Measurements from ENCODE around the gene RNF135.
A peak's percentile ranks its signal among the peaks of the same experiment; 100 is the strongest.
"Not testable (repeated sequence)": the region's sequence is repeated elsewhere in the genome, so short reads cannot be mapped to it uniquely, and the experiment has no call there.

RNF135 gene

GRCh38 chr17:30956764-30957374, 14.0 kb upstream of the RNF135 start:
- peak; percentile 54 for DNase-seq (ENCODE audit: low read depth)

GRCh38 chr17:30957741-30958140, 13.1 kb upstream of the RNF135 start:
- no peak for DNase-seq (ENCODE audit: low read depth)

GRCh38 chr17:30958187-30958586, 12.7 kb upstream of the RNF135 start:
- peak; percentile 22 for DNase-seq (ENCODE audit: low read depth)

- peak; percentile 57 for DNase-seq (ENCODE audit: low read depth)
Observed at GRCh38 chr17:30961209-30962188, 9.3 kb upstream of the RNF135 start.

GRCh38 chr17:30964312-30964711, 6.5 kb upstream of the RNF135 start:
- DNase-seq (ENCODE audit: low read depth), result not testable (repeated sequence)

GRCh38 chr17:30964876-30965275, 6.0 kb upstream of the RNF135 start:
- peak; percentile 55 for DNase-seq (ENCODE audit: low read depth)

- no peak for DNase-seq (ENCODE audit: low read depth)
Observed at GRCh38 chr17:30965686-30966085, 5.2 kb upstream of the RNF135 start.

- not testable (repeated sequence) for DNase-seq (ENCODE audit: low read depth)
Observed at GRCh38 chr17:30967911-30968310, 2.9 kb upstream of the RNF135 start.

- no peak for DNase-seq (ENCODE audit: low read depth)
Observed at GRCh38 chr17:30969989-30970830, 629 bp upstream of the RNF135 start.

GRCh38 chr17:30975042-30975820, 4.4 kb downstream of the RNF135 start:
- DNase-seq (ENCODE audit: low read depth), result no peak

- not testable (repeated sequence) for DNase-seq (ENCODE audit: low read depth)
Observed at GRCh38 chr17:30979919-30980318, 9.1 kb downstream of the RNF135 start.

- no peak for DNase-seq (ENCODE audit: low read depth)
Observed at GRCh38 chr17:30981531-30982519, 11.0 kb downstream of the RNF135 start.

- no peak for DNase-seq (ENCODE audit: low read depth)
Observed at GRCh38 chr17:30982855-30983254, 12.0 kb downstream of the RNF135 start.

- DNase-seq (ENCODE audit: low read depth), result no peak
Observed at GRCh38 chr17:30990458-30990857, 19.6 kb downstream of the RNF135 start.

GRCh38 chr17:30992551-30992950, 21.7 kb downstream of the RNF135 start:
- DNase-seq (ENCODE audit: low read depth), result no peak

- DNase-seq (ENCODE audit: low read depth), result no peak
Observed at GRCh38 chr17:30995347-30995746, 24.5 kb downstream of the RNF135 start.

GRCh38 chr17:30996486-30996885, 25.6 kb downstream of the RNF135 start:
- DNase-seq (ENCODE audit: low read depth), result no peak

GRCh38 chr17:30997270-30997669, 26.4 kb downstream of the RNF135 start:
- no peak for DNase-seq (ENCODE audit: low read depth)

GRCh38 chr17:30997842-30998241, 27.0 kb downstream of the RNF135 start:
- DNase-seq (ENCODE audit: low read depth), result no peak

GRCh38 chr17:31002047-31002446, 31.2 kb downstream of the RNF135 start:
- no peak for DNase-seq (ENCODE audit: low read depth)

All from EH (cell line).